LNCaP clone FGC (cell line): Measurements from ENCODE around the gene CFAP57.

ENCODE experiments used
- DNase-seq: peaks from one replicate; pipeline ENCODE4 v3.0.0-alpha.2; 2011; ENCODE audit warnings: low read depth
- H3K4me3 ChIP-seq: 2 replicates; pipeline ENCODE4 v1.5.1; 2011; ENCODE audit warnings: mild to moderate bottlenecking, low read depth, low read length, control low read depth
- CTCF ChIP-seq: IDR thresholded peaks from 2 replicates; pipeline ENCODE4 v1.5.1; 2012; ENCODE audit warnings: mild to moderate bottlenecking; ENCODE audit not compliant: control insufficient read depth, insufficient read depth; ENCODE audit errors: extremely low read depth

Gene CFAP57

GRCh38 chr1:43288058-43288784 lies 116.1 kb downstream of the CFAP57 start:
- no peak for DNase-seq

GRCh38 chr1:43288785-43289706 lies 116.9 kb downstream of the CFAP57 start:
- DNase-seq = no peak
- no peak overlapping the region for H3K4me3 ChIP-seq
- TF ChIP-seq CTCF = no peak

More at GRCh38 chr1:43288058-43288784, 116.1 kb downstream of the CFAP57 start:
- H3K4me3 ChIP-seq = no peak overlapping the region
- no peak for TF ChIP-seq CTCF

- H3K4me3 ChIP-seq = no peak overlapping the region
- no peak for DNase-seq
- no peak for TF ChIP-seq CTCF
These were observed 120.1 kb downstream of the CFAP57 start for GRCh38 chr1:43292216-43292615.

GRCh38 chr1:43292679-43293078 lies 120.5 kb downstream of the CFAP57 start:
- no peak for DNase-seq
- no peak overlapping the region for H3K4me3 ChIP-seq
- no peak for TF ChIP-seq CTCF

GRCh38 chr1:43293176-43293575 lies 121.0 kb downstream of the CFAP57 start:
- H3K4me3 ChIP-seq = no peak overlapping the region
- TF ChIP-seq CTCF = no peak
- no peak for DNase-seq

- DNase-seq = no peak
These were observed 122.0 kb downstream of the CFAP57 start for GRCh38 chr1:43293896-43294760.

More at GRCh38 chr1:43293896-43294760, 122.0 kb downstream of the CFAP57 start:
- TF ChIP-seq CTCF = no peak
- H3K4me3 ChIP-seq = no peak overlapping the region
